Gastroesophageal sphincter (tissue), 3 donors: ENCODE data around the gene HIRA.

Source experiments
- CTCF ChIP-seq, 4 experiments: fragments of 200-600 bp in 2 of 4; fragments of 450-650 bp in 2 of 4; sonication (generic) in 1 of 4; IDR thresholded peaks; one replicate each; pipeline ENCODE4 v1.5.1; 2017 to 2019; ENCODE audit warnings: antibody characterized with exemption in 4 of 4, mild to moderate bottlenecking in 2 of 4, moderate library complexity in 2 of 4
- POLR2AphosphoS5 ChIP-seq: sonication (generic); formaldehyde crosslinking; IDR thresholded peaks from one replicate; pipeline ENCODE4 v1.6.1; 2017; ENCODE audit warnings: antibody characterized with exemption

GRCh38 chr22:19360300-19360792, 71.2 kb downstream of the HIRA start:
- no peak for TF ChIP-seq CTCF (IDR thresholded peaks at IDR 0.05)
- no peak for TF ChIP-seq POLR2AphosphoS5
